Peyer's patch (tissue), 4 donors: ENCODE measurements around the gene MINDY1.

ENCODE experiments used
- CTCF ChIP-seq, 6 experiments: fragments of 450-650 bp in 4 of 6; fragments of 200-600 bp in 2 of 6; sonication (generic) in 1 of 6; IDR thresholded peaks; one replicate each; pipeline ENCODE4 v1.5.1; 2017 to 2019; ENCODE audit warnings: antibody characterized with exemption in 6 of 6, mild to moderate bottlenecking in 3 of 6, moderate library complexity in 1 of 6
- POLR2A ChIP-seq, 2 donors: fragments of 450-650 bp; IDR thresholded peaks; one replicate each; pipeline ENCODE4 v1.5.1; 2017; ENCODE audit warnings: antibody characterized with exemption in 2 of 2, mild to moderate bottlenecking in 2 of 2, moderate library complexity in 2 of 2

GRCh38 chr1:151039521-151039920, 32.8 kb upstream of the MINDY1 start:
- TF ChIP-seq CTCF (IDR thresholded peaks at IDR 0.05), result no peak
- TF ChIP-seq POLR2A (IDR thresholded peaks at IDR 0.05), result no peak
